Activated CD4-positive, alpha-beta T cell treated with anti-CD3 and anti-CD28 coated beads, Interleukin-2, amount 50 U/mL, for 24 hours (primary cell): Measurements from ENCODE around the gene KBTBD6.
"Not testable (repeated sequence)": the region's sequence is repeated elsewhere in the genome, so short reads cannot be mapped to it uniquely, and the experiment has no call there.

Source experiments
- DNase-seq, 2 donors: peaks; one replicate each; pipeline ENCODE4 v3.0.0-alpha.2; 2020; ENCODE audit warnings: low read depth in 1 of 2, low spot score in 1 of 2

Gene KBTBD6

GRCh38 chr13:41133951-41134350, 1.3 kb upstream of the KBTBD6 start:
- no peak for DNase-seq

GRCh38 chr13:41131660-41132511, 716 bp downstream of the KBTBD6 start:
- not testable (repeated sequence) for DNase-seq

GRCh38 chr13:41131189-41131588, 1.4 kb downstream of the KBTBD6 start:
- not testable (repeated sequence) for DNase-seq

GRCh38 chr13:41130356-41130755, 2.2 kb downstream of the KBTBD6 start:
- no peak for DNase-seq

GRCh38 chr13:41127701-41128100, 4.9 kb downstream of the KBTBD6 start:
- no peak for DNase-seq

GRCh38 chr13:41122838-41123237, 9.8 kb downstream of the KBTBD6 start:
- no peak for DNase-seq

GRCh38 chr13:41117869-41118268, 14.7 kb downstream of the KBTBD6 start:
- no peak for DNase-seq

GRCh38 chr13:41111454-41111853, 21.1 kb downstream of the KBTBD6 start:
- DNase-seq: no peak

- DNase-seq: no peak
Observed at GRCh38 chr13:41107584-41108014, 25.0 kb downstream of the KBTBD6 start.

GRCh38 chr13:41107104-41107571, 25.5 kb downstream of the KBTBD6 start:
- DNase-seq: no peak

- DNase-seq: no peak
Observed at GRCh38 chr13:41099986-41100385, 32.6 kb downstream of the KBTBD6 start.

- no peak for DNase-seq
Observed at GRCh38 chr13:41098761-41099160, 33.8 kb downstream of the KBTBD6 start.

GRCh38 chr13:41095681-41096080, 36.9 kb downstream of the KBTBD6 start:
- DNase-seq: not testable (repeated sequence)

- DNase-seq: no peak
Observed at GRCh38 chr13:41085961-41086585, 46.5 kb downstream of the KBTBD6 start.

- no peak for DNase-seq
Observed at GRCh38 chr13:41079725-41080124, 52.9 kb downstream of the KBTBD6 start.
